Liver (tissue), 3 donors: ENCODE data around the gene CCDC179.

Experiments used
- ATF3 ChIP-seq: IDR thresholded peaks from 2 replicates; pipeline ENCODE4 v1.6.1; 2016; ENCODE audit warnings: antibody characterized with exemption
- CTCF ChIP-seq: fragments of 150-350 bp; IDR thresholded peaks from 2 replicates; pipeline ENCODE4 v1.5.1; 2017; ENCODE audit warnings: improper control_type of control experiment, low read depth, low read length; ENCODE audit not compliant: missing input control
- EGR1 ChIP-seq, 2 donors: IDR thresholded peaks; 2 replicates each; pipeline ENCODE4 v1.6.1; 2016 to 2018; ENCODE audit warnings: antibody characterized with exemption in 2 of 2, low read depth in 2 of 2
- FOXA1 ChIP-seq: IDR thresholded peaks from 2 replicates; pipeline ENCODE4 v1.6.1; 2016; ENCODE audit warnings: antibody characterized with exemption
- FOXA2 ChIP-seq: IDR thresholded peaks from 2 replicates; pipeline ENCODE4 v1.6.1; 2016; ENCODE audit warnings: antibody characterized with exemption
- RAD21 ChIP-seq, 2 donors: IDR thresholded peaks; 2 replicates each; pipeline ENCODE4 v1.6.1; 2016; ENCODE audit warnings: antibody characterized with exemption in 2 of 2, mild to moderate bottlenecking in 2 of 2
- REST ChIP-seq: IDR thresholded peaks from 2 replicates; pipeline ENCODE4 v1.6.1; 2016; ENCODE audit warnings: antibody characterized with exemption, mild to moderate bottlenecking
- SP1 ChIP-seq: IDR thresholded peaks from 2 replicates; pipeline ENCODE4 v1.6.1; 2018; ENCODE audit warnings: antibody characterized with exemption, mild to moderate bottlenecking
- TAF1 ChIP-seq: conservative IDR thresholded peaks from 2 replicates; pipeline ENCODE4 v1.6.1; 2016; ENCODE audit warnings: antibody characterized with exemption, mild to moderate bottlenecking
- YY1 ChIP-seq: IDR thresholded peaks from 2 replicates; pipeline ENCODE4 v1.6.1; 2016; ENCODE audit warnings: antibody characterized with exemption, mild to moderate bottlenecking
- TF ChIP-seq, protein P1 (sequence below): IDR thresholded peaks from 2 replicates; pipeline ENCODE4 v1.6.1; 2016; ENCODE audit warnings: antibody characterized with exemption
- TF ChIP-seq, protein P2 (sequence below): IDR thresholded peaks from 2 replicates; pipeline ENCODE4 v1.6.1; 2016; ENCODE audit warnings: antibody characterized with exemption
- donor health status: healthy.
- donor health status: healthy.

DNA sequence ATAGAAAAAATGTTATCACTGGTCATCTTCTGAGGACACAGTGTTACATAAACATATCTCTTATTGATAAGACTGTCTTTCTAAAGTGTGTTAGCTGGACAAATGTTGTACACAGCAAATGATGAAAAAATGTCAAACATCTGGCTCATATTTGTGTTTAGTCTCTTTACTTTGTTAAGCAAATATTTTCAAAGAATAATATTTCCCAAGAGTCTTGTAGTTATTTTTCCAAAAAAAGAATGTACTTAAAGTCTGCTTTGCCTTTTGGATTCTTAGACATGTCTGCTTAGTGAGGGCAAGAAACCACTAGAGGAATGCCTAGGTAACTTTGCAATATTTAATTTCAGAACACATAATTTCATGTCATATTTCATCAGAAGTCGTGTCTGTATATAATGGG lies 23.9 kb upstream of the CCDC179 start:
- TF ChIP-seq CTCF (no peak), TAF1 (no peak), REST (no peak), RAD21 (IDR thresholded peaks at IDR 0.05) (no peak), SP1 (no peak), EGR1 (IDR thresholded peaks at IDR 0.05; ENCODE audit: low read depth in 2 of 2) (no peak), YY1 (no peak), FOXA2 (no peak), FOXA1 (no peak), ATF3 (no peak)
- TF ChIP-seq, protein P1, sequence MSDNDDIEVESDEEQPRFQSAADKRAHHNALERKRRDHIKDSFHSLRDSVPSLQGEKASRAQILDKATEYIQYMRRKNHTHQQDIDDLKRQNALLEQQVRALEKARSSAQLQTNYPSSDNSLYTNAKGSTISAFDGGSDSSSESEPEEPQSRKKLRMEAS, result no peak
- TF ChIP-seq, protein P2, sequence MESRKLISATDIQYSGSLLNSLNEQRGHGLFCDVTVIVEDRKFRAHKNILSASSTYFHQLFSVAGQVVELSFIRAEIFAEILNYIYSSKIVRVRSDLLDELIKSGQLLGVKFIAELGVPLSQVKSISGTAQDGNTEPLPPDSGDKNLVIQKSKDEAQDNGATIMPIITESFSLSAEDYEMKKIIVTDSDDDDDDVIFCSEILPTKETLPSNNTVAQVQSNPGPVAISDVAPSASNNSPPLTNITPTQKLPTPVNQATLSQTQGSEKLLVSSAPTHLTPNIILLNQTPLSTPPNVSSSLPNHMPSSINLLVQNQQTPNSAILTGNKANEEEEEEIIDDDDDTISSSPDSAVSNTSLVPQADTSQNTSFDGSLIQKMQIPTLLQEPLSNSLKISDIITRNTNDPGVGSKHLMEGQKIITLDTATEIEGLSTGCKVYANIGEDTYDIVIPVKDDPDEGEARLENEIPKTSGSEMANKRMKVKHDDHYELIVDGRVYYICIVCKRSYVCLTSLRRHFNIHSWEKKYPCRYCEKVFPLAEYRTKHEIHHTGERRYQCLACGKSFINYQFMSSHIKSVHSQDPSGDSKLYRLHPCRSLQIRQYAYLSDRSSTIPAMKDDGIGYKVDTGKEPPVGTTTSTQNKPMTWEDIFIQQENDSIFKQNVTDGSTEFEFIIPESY, result no peak
